Activated CD4-positive, alpha-beta memory T cell treated with anti-CD3 and anti-CD28 coated beads for 36 hours (primary cell): ENCODE results near the gene ATP1A3. TPM values are rescaled to one million over a fixed set of nuclear protein-coding genes. Genes with fewer than 3 reads are reported as not detected.

Experiments used
- CTCF ChIA-PET: fragments of 350-600 bp; sonication (Branson Sonifier 250); formaldehyde crosslinking; loops from one replicate; lab custom pipeline; 2021; ENCODE audit warnings: antibody characterized with exemption, inconsistent platforms; lab: Charles Lee
- POLR2A ChIA-PET: fragments of 350-600 bp; sonication (Branson Sonifier 250); formaldehyde crosslinking; loops from one replicate; lab custom pipeline; 2021; ENCODE audit warnings: antibody characterized with exemption; lab: Charles Lee
- DNase-seq: peaks from one replicate; pipeline ENCODE4 v3.0.0-alpha.2; 2020
- H3K27ac Mint-ChIP-seq: one replicate; pipeline ENCODE4 v1.8.0; 2021; ENCODE audit warnings: mixed read lengths
- H3K27me3 Mint-ChIP-seq: one replicate; pipeline ENCODE4 v1.8.0; 2021; ENCODE audit warnings: mixed read lengths
- H3K36me3 Mint-ChIP-seq: one replicate; pipeline ENCODE4 v1.8.0; 2021; ENCODE audit warnings: mixed read lengths
- H3K4me1 Mint-ChIP-seq: one replicate; pipeline ENCODE4 v1.8.0; 2021; ENCODE audit warnings: low read depth, mixed read lengths
- H3K4me3 Mint-ChIP-seq: one replicate; pipeline ENCODE4 v1.8.0; 2021; ENCODE audit warnings: mild to moderate bottlenecking, mixed read lengths
- H3K9me3 Mint-ChIP-seq: one replicate; pipeline ENCODE4 v1.8.0; 2021; ENCODE audit warnings: mixed read lengths
- intact Hi-C: fragments of 100-400 bp; cut with micrococcal nuclease; formaldehyde crosslinking; loops from one replicate; pipeline ENCODE4 v1.15.1; 2023
- total RNA-seq, 2 experiments: library from RNA; stranded (reverse); gene quantifications; one replicate each; pipeline ENCODE4 v1.2.3, GENCODE V29; 2021

ATP1A3 gene
- total RNA-seq, 2 experiments from 2014 or later, result 0.64 to 0.85 TPM

DNA sequence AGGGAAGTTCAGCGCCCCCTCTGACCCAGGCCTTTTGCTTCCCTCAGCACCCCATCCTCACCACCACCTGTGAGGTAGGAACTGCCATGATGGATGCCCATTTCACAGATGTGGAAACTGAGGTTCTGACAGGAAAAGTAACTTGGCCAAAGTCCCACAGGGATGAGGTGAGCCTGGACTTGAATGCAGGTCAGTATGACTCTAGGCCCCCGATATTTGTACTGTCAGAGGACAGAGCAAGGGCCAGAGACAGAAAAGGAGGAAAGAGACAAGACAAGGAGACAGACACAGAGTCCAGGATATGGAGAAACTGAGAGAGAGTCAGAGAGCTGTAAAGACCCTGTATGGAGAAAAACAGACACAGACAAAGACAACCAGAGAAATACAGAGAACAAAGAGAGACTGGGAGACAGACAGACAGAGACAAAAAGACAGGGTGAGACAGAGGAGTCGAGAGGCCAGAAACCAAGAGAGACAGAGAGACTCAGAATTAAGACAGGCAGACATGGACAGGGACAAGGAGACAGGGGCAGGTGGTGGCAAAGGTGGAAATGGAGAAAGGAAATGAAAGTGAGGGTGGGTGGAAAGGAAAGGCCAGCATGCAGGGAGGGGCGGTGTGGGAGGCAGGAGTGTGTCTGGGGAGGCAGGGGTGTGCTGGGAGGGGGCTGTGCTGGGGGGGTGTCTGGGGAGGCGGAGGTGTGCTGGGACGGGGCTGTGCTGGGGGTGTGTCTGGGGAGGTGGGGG is 70.8 kb downstream of the ATP1A3 start:
- CTCF ChIA-PET, result no interaction called here

DNA sequence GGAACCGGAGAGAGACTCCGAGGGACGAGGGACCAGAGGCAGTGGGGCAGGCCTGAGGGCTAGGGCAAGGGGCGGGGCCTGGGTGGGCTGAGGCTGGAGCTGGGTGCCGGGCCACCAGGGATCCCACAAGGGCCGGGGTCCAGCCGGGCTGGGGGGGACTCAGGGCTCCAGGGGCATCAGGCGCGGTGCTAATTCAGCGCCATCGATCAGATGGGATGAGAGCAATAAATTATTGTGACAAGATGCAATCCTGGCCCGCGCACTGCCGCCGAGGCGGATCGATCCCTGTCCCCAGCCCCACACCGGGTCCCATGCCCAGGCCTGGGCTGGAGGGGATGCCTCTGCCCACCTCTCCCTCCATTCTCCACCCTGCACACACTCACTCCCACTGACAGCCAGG is 71.4 kb downstream of the ATP1A3 start:
- ChIA-PET POLR2A (no interaction called here), CTCF (no interaction called here)
- no peak for DNase-seq
- Mint-ChIP-seq H3K4me3 (no peak overlapping the region), H3K27me3 (no peaks in the 10 kb centered on the region), H3K4me1 (peaks cover 13% of the 10 kb centered on the region), H3K9me3 (no peaks in the 10 kb centered on the region), H3K36me3 (no peaks in the 10 kb centered on the region), H3K27ac (no peak overlapping the region)
- intact Hi-C loops, result no loop called here

More for the DNA sequence above, 70.8 kb downstream of the ATP1A3 start:
- Mint-ChIP-seq H3K27me3 (no peaks in the 10 kb centered on the region), H3K4me3 (no peak overlapping the region), H3K4me1 (peaks cover 13% of the 10 kb centered on the region), H3K9me3 (no peaks in the 10 kb centered on the region), H3K27ac (no peak overlapping the region), H3K36me3 (no peaks in the 10 kb centered on the region)
- POLR2A ChIA-PET, result no interaction called here
- intact Hi-C loops, result no loop called here
- DNase-seq, result no peak

DNA sequence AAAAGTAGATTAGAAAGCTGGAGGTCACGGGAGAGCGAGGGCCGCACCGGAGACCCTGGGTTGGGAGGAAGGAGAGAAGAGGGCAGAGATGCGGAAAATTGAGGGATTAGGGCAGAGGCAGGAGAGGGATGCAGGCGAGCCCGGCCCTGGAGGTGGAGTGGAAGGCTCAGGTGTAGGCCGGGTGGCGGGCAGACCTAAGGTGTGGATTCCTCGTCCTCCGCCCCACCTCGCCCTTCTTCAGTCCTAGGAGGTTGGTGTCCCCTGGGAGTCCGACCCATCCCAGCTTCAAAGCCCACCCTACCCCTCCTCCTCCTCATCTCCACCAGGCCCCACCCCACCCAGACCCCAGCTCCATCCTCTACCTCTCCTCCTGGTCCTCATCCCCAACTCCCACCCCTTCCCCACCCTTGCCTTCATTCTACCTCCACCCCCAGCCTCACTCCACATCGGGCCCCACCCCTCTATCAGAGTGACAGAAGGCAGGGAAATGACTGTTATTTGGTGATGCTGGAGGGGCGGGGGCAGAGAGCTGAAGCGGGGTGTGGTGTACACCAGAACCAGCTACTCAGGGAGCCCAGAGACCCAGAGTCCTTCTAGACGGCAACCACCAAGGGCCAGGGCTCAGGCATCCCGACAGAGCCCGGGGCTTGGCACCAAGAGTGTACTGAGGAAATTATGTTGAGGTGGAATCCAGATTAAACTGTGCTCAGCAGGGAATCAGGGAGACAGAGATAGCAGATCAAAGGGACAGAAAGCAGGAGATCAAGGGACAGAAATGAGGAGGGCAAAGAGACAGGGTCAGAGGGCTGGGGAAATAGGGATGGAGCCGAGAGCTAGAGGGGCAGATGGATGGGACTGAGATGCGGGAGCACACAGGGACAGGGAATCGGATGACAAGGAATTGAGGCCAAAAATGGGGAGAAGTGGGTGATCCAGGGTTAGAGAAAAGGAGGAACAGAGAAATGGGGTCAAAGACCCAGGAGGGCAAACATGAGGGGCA is 72.2 kb downstream of the ATP1A3 start:
- CTCF ChIA-PET, result no interaction called here
- H3K27ac Mint-ChIP-seq, result no peak overlapping the region
- intact Hi-C loops, result no loop called here

DNA sequence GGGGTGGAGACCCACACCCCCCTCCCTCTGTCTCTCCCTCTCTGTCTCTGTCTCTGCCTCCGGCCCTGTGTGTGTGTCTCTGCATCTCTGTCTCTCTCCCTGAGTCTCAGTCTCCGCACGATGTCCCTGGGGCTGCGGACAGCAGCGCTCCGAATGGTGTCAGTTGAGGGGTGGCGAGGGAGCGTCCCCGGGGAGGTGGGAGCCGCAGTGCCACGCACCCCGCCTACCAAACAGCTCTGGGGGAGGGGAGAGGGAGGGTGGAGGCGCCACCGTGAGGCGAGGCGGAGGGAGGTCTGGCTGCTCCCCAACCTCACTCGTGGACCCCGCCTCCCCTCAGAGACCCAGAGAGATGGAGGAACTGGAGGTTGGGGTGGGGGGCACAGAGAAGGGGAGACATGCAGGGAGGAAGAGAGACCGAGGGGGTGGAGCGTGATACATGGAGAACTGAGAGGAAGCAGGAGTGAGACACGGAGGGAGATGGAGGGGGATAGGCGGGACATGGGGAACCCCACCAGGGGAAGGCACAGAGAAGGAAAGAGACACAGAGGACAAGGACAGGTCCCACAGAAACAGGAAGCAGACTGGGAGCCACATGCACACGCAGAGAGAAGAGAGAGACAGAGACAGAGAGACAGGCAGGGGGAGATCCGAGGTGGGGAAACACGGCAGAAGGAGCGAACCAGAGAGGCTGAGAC is 73.0 kb downstream of the ATP1A3 start:
- Mint-ChIP-seq H3K4me1 (peaks cover 13% of the 10 kb centered on the region), H3K9me3 (no peaks in the 10 kb centered on the region), H3K27ac (no peak overlapping the region), H3K27me3 (no peaks in the 10 kb centered on the region), H3K4me3 (no peak overlapping the region), H3K36me3 (no peaks in the 10 kb centered on the region)
- intact Hi-C loops, result no loop called here
- DNase-seq, result no peak
- POLR2A ChIA-PET, result no interaction called here
- CTCF ChIA-PET, result no interaction called here

More for the DNA sequence above, 72.2 kb downstream of the ATP1A3 start:
- Mint-ChIP-seq H3K4me3 (no peak overlapping the region), H3K4me1 (peaks cover 13% of the 10 kb centered on the region), H3K9me3 (no peaks in the 10 kb centered on the region), H3K27me3 (no peaks in the 10 kb centered on the region), H3K36me3 (no peaks in the 10 kb centered on the region)
- POLR2A ChIA-PET, result no interaction called here
- DNase-seq, result no peak

DNA sequence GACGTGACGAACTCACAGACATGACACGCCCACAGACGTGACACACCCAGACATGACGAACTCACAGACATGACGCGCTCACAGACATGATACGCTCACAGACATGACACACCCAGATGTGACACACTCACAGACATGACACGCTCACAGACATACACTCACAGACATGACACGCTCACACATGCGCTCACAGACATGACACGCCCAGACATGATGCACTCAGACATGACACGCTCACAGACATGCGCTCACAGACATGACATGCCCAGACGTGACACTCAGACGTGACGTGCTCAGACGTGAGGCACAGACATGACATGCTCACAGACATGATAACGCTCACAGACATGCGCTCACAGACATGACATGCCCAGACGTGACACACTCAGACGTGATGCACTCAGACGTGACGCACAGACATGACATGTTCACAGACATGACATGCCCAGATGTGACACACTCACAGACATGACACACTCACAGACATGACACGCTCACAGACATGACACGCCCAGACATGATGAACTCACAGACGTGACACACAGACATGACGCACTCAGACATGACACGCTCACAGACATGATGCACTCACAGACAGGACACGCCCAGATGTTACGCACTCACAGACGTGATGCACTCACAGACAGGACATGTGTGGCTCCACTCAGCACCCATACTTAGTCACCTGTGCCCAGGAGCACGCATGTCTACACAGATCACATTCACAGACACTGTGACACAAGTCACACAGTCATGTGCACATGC is 73.9 kb downstream of the ATP1A3 start:
- ChIA-PET POLR2A (no interaction called here), CTCF (interaction anchor here (0.8 kb wide), 1 partner anchor 8 kb away, joined by 3 read pairs; the partner anchor contains the start of gene ERFL)
- DNase-seq, result no peak
- no peak overlapping the region for H3K4me3 Mint-ChIP-seq
- no peaks in the 10 kb centered on the region for H3K36me3 Mint-ChIP-seq
- intact Hi-C loops, result no loop called here
- H3K27me3 Mint-ChIP-seq, result no peaks in the 10 kb centered on the region
- H3K4me1 Mint-ChIP-seq, result peaks cover 13% of the 10 kb centered on the region
- no peak overlapping the region for H3K27ac Mint-ChIP-seq
- H3K9me3 Mint-ChIP-seq, result no peaks in the 10 kb centered on the region

DNA sequence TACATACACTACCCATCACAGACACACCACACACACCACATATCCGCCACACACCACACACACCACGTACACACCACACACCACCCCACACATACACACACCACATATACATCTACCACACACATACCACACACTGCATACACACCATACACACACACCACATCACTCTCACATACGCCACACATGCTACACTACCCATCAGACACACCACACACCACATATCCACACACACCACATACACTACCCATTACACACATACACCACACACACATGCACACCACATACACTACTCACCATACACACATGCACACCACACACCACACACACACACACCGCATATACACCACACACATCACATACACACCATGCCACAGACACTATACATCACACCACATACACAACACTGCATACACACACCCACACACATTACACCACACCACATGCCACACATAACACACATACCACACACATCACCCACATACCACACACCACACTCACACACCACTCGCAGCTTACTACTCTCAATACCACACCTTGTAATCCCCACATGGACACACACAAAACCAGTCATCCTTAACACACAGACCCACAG is 75.3 kb downstream of the ATP1A3 start:
- peaks cover 17% of the 10 kb centered on the region for H3K4me1 Mint-ChIP-seq
- POLR2A ChIA-PET, result no interaction called here
- intact Hi-C loops, result no loop called here
- H3K36me3 Mint-ChIP-seq, result no peaks in the 10 kb centered on the region
- H3K4me3 Mint-ChIP-seq, result no peak overlapping the region
- H3K27me3 Mint-ChIP-seq, result peaks cover 6% of the 10 kb centered on the region
- no peak for DNase-seq
- H3K9me3 Mint-ChIP-seq, result no peaks in the 10 kb centered on the region
- CTCF ChIA-PET, result interaction anchor here (0.8 kb wide), 1 partner anchor 9 kb away, joined by 3 read pairs; the partner anchor contains the start of gene ERFL
- no peak overlapping the region for H3K27ac Mint-ChIP-seq

DNA sequence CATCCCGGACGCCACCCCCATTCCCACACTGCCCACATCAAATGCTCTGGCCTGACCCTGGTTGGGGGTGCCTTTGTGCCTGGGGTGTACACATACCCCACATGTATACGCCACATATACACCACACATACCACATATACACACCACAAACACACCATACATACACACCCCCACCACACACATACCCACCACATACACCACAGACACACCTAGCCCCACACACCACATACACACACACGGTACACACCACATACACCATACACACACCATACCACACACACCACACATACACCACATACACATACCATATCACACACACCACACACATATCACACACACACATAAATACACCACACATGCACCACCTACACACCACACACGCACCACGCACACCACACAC is 75.9 kb downstream of the ATP1A3 start:
- POLR2A ChIA-PET, result no interaction called here

DNA sequence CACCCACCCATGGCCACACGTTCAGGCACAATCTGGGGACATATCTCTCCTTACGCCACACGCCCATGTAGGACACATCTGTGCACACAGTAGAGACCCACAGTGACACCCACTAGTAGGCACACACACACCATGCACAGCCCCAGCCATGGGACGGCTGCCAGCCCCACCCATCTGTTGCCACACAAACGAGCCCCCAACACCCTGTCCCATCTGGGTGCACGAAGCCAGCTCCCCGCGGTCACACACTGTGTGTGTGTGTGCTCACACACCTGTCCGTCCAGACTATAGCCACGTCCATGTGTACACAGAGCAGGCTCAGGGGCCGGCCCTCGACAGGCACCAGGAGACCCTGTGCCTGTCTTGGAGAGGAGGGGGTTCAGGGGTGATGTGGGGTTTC is 76.4 kb downstream of the ATP1A3 start:
- intact Hi-C loops, result no loop called here
- CTCF ChIA-PET, result no interaction called here

More for the DNA sequence above, 75.9 kb downstream of the ATP1A3 start:
- CTCF ChIA-PET, result no interaction called here
- no peak overlapping the region for H3K4me3 Mint-ChIP-seq
- intact Hi-C loops, result no loop called here
- no peaks in the 10 kb centered on the region for H3K9me3 Mint-ChIP-seq
- no peaks in the 10 kb centered on the region for H3K36me3 Mint-ChIP-seq
- no peak for DNase-seq
- no peak overlapping the region for H3K27ac Mint-ChIP-seq
- peaks cover 17% of the 10 kb centered on the region for H3K4me1 Mint-ChIP-seq
- H3K27me3 Mint-ChIP-seq, result peaks cover 10% of the 10 kb centered on the region

More for the DNA sequence above, 76.4 kb downstream of the ATP1A3 start:
- H3K4me1 Mint-ChIP-seq, result peaks cover 16% of the 10 kb centered on the region
- H3K27ac Mint-ChIP-seq, result no peak overlapping the region
- H3K27me3 Mint-ChIP-seq, result peaks cover 10% of the 10 kb centered on the region
- no peaks in the 10 kb centered on the region for H3K9me3 Mint-ChIP-seq
- no peak overlapping the region for H3K4me3 Mint-ChIP-seq
- no peaks in the 10 kb centered on the region for H3K36me3 Mint-ChIP-seq
- POLR2A ChIA-PET, result no interaction called here
- DNase-seq, result no peak

Other genes with a start within 250 kb of the ATP1A3 start
- not detected for gene CEACAM6, start 238.7 kb downstream of the ATP1A3 start, total RNA-seq
- gene CEACAM3, start 197.6 kb downstream of the ATP1A3 start, total RNA-seq, result not detected
- not detected for gene LYPD4, start 149.5 kb downstream of the ATP1A3 start, total RNA-seq
- not detected for gene DMRTC2, start 149.2 kb downstream of the ATP1A3 start, total RNA-seq
- gene RPS19, start 134.0 kb downstream of the ATP1A3 start, total RNA-seq, result 1,000 to 10,000 TPM; 3,181 to 3,314 TPM
- 1 to 10 TPM; 1.5 to 1.6 TPM for gene CD79A, start 117.0 kb downstream of the ATP1A3 start, total RNA-seq
- gene ARHGEF1, start 111.0 kb downstream of the ATP1A3 start, total RNA-seq, result 100 to 1,000 TPM; 298 to 327 TPM
- 1 to 10 TPM; 1.3 to 2.0 TPM for gene ERFL, start 65.8 kb downstream of the ATP1A3 start, total RNA-seq
- gene RABAC1, start 34.9 kb downstream of the ATP1A3 start, total RNA-seq, result 10 to 100 TPM; 64.9 to 68.4 TPM
- gene GRIK5, start 76.0 kb upstream of the ATP1A3 start, total RNA-seq, result under 1 TPM; 0.73 to 0.90 TPM
- 10 to 100 TPM; 12.2 to 13.2 TPM for gene ZNF574, start 81.9 kb upstream of the ATP1A3 start, total RNA-seq
- gene POU2F2, start 138.2 kb upstream of the ATP1A3 start, total RNA-seq, result 10 to 100 TPM; 55.6 to 57.3 TPM
- gene DEDD2, start 223.4 kb upstream of the ATP1A3 start, total RNA-seq, result 10 to 100 TPM; 31.3 to 33.4 TPM
- 10 to 100 TPM; 12.3 to 14.9 TPM for gene ZNF526, start 226.1 kb upstream of the ATP1A3 start, total RNA-seq
- gene GSK3A, start 248.4 kb upstream of the ATP1A3 start, total RNA-seq, result 10 to 100 TPM; 36.4 to 37.3 TPM